ENCODE results near the gene IPO11.
A peak's percentile ranks its signal among the peaks of the same experiment; 100 is the strongest.
"Not testable (repeated sequence)": the region's sequence is repeated elsewhere in the genome, so short reads cannot be mapped to it uniquely, and the experiment has no call there.

IPO11 gene

GRCh38 chr5:62448528-62448927 is 36.0 kb downstream of the IPO11 start:
- DNase-seq, result no peak

- no peak for DNase-seq
Measured at GRCh38 chr5:62450259-62450658, 37.7 kb downstream of the IPO11 start.

- DNase-seq, result no peak
Measured at GRCh38 chr5:62457071-62457470, 44.5 kb downstream of the IPO11 start.

- DNase-seq, result no peak
Measured at GRCh38 chr5:62460578-62460983, 48.0 kb downstream of the IPO11 start.

GRCh38 chr5:62461561-62461960 is 49.0 kb downstream of the IPO11 start:
- DNase-seq, result no peak

- no peak for DNase-seq
Measured at GRCh38 chr5:62465985-62466925, 53.7 kb downstream of the IPO11 start.

- DNase-seq, result no peak
Measured at GRCh38 chr5:62473209-62473608, 60.6 kb downstream of the IPO11 start.

GRCh38 chr5:62475072-62475471 is 62.5 kb downstream of the IPO11 start:
- DNase-seq, result no peak

- no peak for DNase-seq
Measured at GRCh38 chr5:62477801-62478200, 65.2 kb downstream of the IPO11 start.

- no peak for DNase-seq
Measured at GRCh38 chr5:62483556-62483955, 71.0 kb downstream of the IPO11 start.

GRCh38 chr5:62486672-62487071 is 74.1 kb downstream of the IPO11 start:
- DNase-seq, result no peak

GRCh38 chr5:62488531-62488930 is 76.0 kb downstream of the IPO11 start:
- no peak for DNase-seq

GRCh38 chr5:62489471-62489870 is 76.9 kb downstream of the IPO11 start:
- DNase-seq, result no peak

- no peak for DNase-seq
Measured at GRCh38 chr5:62494772-62495171, 82.2 kb downstream of the IPO11 start.

- no peak for DNase-seq
Measured at GRCh38 chr5:62496876-62497275, 84.3 kb downstream of the IPO11 start.

GRCh38 chr5:62498961-62499360 is 86.4 kb downstream of the IPO11 start:
- no peak for DNase-seq

- no peak for DNase-seq
Measured at GRCh38 chr5:62499756-62500155, 87.2 kb downstream of the IPO11 start.

GRCh38 chr5:62502456-62503101 is 90.0 kb downstream of the IPO11 start:
- no peak for DNase-seq

GRCh38 chr5:62504129-62504528 is 91.6 kb downstream of the IPO11 start:
- DNase-seq, result no peak

GRCh38 chr5:62506659-62507460 is 94.3 kb downstream of the IPO11 start:
- DNase-seq, result peak in 13 of 56 donors; percentile 0 to 44 (median 17)

GRCh38 chr5:62508760-62509159 is 96.2 kb downstream of the IPO11 start:
- not testable (repeated sequence) for DNase-seq

GRCh38 chr5:62509806-62510205 is 97.2 kb downstream of the IPO11 start:
- DNase-seq, result no peak

Measured in nucleus accumbens (tissue), 56 donors.